ENCODE results near the gene RAD51C.
"Not testable (repeated sequence)": the region's sequence is repeated elsewhere in the genome, so short reads cannot be mapped to it uniquely, and the experiment has no call there.

Gene RAD51C

GRCh38 chr17:58684462-58684861 is 7.9 kb upstream of the RAD51C start:
- DNase-seq, result not testable (repeated sequence)

- no peak for DNase-seq
Measured at GRCh38 chr17:58686980-58687379, 5.4 kb upstream of the RAD51C start.

GRCh38 chr17:58688521-58688920 is 3.9 kb upstream of the RAD51C start:
- DNase-seq, result no peak

DNA sequence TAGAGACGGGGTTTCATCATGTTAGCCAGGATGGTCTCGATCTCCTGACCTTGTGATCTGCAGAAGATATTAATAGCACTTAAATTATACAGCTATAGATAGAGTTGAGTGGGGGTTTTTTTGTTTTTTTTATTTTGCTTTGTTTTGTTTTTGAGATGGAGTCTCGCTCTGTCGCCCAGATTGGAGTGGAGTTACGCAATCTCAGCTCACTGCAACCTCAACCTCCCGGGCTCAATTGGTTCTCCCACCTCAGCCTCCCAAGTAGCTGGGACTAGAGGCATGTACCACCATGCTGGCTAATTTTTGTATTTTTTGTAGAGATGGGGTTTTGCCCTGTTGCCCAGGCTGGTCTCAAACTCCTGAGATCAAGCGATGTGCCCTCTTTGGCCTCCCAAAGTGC is 2.4 kb upstream of the RAD51C start:
- DNase-seq, result not testable (repeated sequence)

GRCh38 chr17:58691701-58692238 is 632 bp upstream of the RAD51C start, which contains the start of gene TEX14:
TEX14 (minus strand) TSS chr17:58692045; CDS start chr17:58652001, 40,044 bp downstream.
- DNase-seq, result no peak

DNA sequence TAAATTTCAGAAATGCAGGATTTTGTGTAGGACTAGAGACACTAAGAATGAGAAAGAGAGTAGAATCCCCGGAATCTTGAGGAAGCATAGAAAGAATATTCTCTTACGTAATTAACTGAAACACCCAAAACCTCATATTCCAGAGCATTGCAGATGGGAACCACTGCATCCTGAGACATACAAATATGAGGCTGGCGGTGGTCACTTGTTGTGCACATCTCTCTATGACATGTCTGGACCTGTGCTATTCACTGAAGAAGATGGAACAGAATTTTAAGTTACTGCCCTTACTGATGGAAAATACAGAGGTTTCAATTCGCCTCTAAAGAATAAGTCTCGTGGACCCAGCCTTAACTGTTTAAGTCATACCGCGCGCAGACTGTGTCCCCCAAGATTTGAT is 806 bp downstream of the RAD51C start:
- DNase-seq, result no peak

DNA sequence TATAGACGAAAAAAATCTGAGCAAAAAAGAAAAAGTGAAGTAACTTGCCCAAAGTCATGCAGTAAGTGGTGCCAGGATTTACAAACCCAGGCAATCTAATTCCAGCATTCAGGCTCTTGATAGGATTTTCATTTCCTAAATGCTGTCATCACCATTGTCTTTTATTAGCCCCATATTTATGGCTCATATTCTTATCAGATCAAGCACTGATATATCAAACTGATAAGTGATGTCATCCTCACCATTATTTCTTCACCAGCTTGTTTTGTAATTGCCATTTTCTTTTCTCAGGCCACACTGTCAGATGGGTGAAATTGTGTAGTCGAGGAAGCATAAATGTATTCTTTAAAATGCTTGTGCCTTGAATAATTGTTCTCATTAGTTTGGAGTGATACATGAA is 1.3 kb downstream of the RAD51C start:
- no peak for DNase-seq

GRCh38 chr17:58694302-58694701 is 1.9 kb downstream of the RAD51C start:
- DNase-seq, result no peak

DNA sequence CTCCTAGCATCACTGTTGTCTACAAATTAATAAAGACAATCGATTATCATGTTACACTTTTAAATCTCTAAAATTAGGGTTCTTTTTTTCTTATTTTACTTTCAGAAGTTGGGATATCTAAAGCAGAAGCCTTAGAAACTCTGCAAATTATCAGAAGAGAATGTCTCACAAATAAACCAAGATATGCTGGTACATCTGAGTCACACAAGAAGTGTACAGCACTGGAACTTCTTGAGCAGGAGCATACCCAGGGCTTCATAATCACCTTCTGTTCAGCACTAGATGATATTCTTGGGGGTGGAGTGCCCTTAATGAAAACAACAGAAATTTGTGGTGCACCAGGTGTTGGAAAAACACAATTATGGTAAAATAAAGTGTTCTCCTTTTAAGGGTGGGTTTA is 2.4 kb downstream of the RAD51C start:
- no peak for DNase-seq

DNA sequence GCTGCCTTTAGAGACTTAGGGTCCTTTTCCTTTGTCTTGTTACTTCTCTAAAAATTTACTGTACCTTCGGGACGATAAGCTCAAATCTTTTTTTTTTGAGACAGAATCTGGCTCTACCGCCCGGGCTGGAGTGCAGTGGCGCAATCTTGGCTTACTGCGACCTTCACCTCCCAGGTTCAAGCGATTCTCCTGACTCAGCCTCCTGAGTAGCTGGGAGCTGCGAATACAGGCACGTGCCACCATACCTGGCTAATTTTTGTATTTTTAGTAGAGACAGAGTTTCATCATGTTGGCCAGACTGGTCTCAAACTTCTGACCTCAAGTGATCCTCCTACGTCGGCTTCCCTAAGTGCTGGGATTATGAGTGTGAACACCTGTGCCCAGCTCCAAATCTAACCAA is 7.4 kb downstream of the RAD51C start:
- DNase-seq, result no peak

DNA sequence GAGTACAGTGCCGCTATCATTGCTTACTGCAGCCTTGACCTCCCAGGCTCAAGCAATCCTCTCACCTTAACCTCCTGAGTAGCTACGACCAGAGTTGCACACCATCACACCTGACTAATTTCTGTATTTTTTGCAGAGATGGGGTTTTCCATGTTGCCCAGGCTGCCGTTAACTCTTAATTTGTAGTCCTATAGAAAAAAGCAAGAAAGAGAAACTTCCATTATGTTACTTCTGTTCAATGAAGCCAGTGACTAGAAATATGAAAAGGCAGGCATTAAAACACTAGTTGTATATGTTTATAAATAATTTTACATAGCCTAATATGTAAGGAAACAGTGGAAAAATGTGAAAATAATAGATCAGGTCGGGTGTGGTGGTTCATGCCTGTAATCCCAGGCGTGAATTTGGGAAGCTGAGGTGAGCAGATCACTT is 9.7 kb downstream of the RAD51C start:
- no peak for DNase-seq

- no peak for DNase-seq
Measured at GRCh38 chr17:58702708-58703107, 10.3 kb downstream of the RAD51C start.

GRCh38 chr17:58703137-58703915 is 10.9 kb downstream of the RAD51C start:
- DNase-seq, result no peak

DNA sequence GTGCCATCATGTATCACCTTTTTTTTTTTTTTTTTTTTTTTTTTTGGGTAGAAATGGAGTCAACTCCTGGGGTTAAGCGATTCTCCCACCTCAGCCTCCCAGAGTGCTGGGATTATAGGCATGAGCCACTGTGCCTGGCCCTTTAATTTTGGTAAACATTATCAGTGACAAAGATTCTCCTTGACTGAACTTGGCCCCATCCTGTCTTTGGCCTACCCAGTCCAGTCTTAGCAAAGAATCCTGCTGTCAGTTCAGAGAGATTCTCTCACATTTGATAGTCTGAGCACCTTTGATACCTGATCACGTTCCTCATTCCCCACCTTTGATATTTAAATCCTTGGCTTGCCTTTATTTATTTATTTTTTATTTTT is 11.5 kb downstream of the RAD51C start:
- DNase-seq, result no peak

DNA sequence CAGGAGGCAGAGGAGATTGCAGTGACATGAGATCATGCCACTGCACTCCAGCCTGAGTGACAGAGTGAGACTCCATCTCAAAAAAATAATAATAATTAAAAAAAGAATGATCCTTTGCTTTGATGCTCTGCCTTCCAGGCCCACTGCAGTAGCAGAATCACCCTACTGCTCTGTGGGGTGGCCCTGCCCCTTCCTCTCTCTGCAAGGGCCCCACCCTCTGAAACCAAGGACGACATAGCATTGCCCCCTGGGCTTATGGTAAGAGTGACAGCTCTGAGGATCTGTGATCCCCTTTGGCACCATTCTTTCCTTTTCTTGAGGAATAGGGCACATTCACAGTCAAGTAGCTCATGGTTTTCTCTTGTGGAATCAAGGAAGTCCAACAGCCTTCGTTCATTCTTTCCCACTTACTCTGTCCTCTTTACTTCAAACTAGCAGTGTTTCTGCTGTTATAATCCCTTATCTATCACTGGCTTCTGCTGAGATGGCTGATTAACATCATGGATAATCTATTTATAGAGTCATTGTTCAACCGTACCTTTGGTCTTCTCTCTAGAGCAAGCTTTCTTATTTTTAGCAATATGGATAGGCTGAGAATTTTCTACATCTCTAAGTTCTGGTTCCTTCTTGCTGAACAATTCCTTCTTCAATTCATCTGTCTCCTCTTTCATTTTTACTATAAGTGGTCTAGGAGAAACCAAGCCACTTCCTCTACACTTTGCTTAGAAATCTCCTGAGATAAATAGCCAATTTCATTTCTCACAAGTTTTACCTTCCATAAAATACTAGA is 14.1 kb downstream of the RAD51C start:
- DNase-seq, result no peak

GRCh38 chr17:58710948-58711552 is 18.6 kb downstream of the RAD51C start:
- DNase-seq, result peak; percentile 53

- DNase-seq, result no peak
Measured at GRCh38 chr17:58722274-58722673, 29.9 kb downstream of the RAD51C start.

- no peak for DNase-seq
Measured at GRCh38 chr17:58722696-58723095, 30.3 kb downstream of the RAD51C start.

DNA sequence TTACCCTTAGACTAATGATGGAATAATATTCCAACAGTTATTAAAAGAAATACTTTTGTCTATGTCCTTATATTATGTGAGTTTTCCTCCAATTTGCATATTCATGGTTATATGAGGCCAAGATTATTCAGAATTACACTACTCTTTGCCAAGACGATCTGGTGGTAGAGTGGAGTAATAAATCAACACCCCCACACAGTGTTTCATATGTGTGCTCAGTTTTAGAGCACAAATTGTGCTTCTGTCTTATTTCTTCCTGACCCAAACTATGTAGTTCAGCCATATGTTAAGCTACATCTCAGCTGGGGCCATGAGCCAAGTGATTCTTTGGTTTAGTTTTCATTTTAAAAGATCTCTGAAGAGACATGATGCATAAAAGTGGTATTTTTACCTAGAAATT is 36.4 kb downstream of the RAD51C start:
- no peak for DNase-seq

GRCh38 chr17:58730937-58731336 is 38.5 kb downstream of the RAD51C start:
- no peak for DNase-seq

DNA sequence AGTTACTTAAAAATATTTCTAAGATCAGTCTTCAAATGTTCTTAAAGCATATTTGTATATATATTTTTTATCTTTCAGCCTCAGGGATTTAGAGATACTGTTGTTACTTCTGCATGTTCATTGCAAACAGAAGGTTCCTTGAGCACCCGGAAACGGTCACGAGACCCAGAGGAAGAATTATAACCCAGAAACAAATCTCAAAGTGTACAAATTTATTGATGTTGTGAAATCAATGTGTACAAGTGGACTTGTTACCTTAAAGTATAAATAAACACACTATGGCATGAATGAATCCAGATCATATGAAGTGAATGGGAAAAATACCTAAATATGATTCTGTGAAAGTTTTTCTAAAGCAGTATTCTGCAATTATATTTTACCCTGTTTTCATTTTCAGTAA is 41.6 kb downstream of the RAD51C start:
- no peak for DNase-seq

DNA sequence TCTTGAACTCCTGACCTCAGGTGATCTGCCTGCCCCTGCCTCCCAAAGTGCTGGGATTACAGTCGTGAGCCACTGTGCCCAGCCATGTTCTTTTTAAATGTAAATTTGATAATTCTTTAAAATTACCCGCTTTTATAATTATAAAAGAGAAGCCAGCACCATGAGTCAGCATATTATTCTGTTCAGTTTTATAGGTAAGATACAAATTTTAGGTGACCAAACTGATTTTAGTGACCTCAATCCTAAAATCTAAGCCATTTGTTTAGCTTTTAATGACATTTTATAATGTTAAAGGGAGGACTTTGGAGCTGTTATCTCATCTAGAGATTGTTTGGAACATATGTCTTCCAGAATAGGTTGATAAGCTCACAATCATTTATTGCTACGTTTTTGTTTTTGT is 42.4 kb downstream of the RAD51C start:
- no peak for DNase-seq

GRCh38 chr17:58741121-58741625 is 48.8 kb downstream of the RAD51C start:
- DNase-seq, result no peak

Data from CD4-positive, alpha-beta T cell treated with Interleukin-21 for 1 hour (primary cell).